Activated T-cell treated with anti-CD3 and anti-CD28 coated beads for 4 hours (primary cell): ENCODE measurements around the gene SARS1.
A peak's percentile ranks its signal among the peaks of the same experiment; 100 is the strongest.
"Not testable (repeated sequence)": the region's sequence is repeated elsewhere in the genome, so short reads cannot be mapped to it uniquely, and the experiment has no call there.

Experiments used
- DNase-seq: peaks from one replicate; pipeline ENCODE4 v3.0.0-alpha.2; 2020

Gene SARS1, protein sequence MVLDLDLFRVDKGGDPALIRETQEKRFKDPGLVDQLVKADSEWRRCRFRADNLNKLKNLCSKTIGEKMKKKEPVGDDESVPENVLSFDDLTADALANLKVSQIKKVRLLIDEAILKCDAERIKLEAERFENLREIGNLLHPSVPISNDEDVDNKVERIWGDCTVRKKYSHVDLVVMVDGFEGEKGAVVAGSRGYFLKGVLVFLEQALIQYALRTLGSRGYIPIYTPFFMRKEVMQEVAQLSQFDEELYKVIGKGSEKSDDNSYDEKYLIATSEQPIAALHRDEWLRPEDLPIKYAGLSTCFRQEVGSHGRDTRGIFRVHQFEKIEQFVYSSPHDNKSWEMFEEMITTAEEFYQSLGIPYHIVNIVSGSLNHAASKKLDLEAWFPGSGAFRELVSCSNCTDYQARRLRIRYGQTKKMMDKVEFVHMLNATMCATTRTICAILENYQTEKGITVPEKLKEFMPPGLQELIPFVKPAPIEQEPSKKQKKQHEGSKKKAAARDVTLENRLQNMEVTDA

DNA sequence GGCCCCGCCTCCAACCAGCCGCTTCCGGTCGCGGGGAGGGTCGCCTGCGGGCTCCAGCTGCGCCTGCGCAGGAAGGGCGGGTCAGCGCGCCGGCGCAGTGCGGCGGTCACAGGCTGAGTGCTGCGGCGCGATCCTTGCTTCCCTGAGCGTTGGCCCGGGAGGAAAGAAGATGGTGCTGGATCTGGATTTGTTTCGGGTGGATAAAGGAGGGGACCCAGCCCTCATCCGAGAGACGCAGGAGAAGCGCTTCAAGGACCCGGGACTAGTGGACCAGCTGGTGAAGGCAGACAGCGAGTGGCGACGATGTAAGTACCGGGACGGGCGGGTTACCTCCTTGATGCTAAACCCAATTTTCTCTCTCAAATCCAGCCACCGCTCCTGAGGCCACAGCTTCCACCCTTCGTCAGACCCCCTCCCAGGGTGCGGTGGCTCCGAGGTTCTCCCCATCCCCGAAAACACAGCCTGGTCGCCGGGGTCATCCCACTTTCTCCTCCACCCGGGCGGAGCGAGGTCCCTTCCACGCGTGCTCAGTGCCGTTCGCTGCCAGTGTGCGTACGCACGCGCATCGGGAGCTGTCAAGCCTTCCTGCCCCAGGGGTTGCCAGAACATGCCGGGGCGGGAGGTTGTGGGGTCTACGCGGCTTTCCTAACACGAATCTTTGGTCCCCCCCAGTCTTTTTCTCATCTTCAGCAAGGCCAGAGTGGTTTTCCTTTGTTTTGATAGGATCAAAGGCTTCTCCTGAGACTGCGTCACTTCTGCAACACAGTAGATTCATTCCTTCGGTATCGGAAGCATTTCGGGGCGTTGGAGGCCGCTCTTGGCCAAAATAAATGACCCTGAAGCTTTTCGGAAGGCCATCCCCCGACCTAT lies at the start of gene SARS1:
Gene SARS1, plus strand, starts transcription at position 95 of the 870 bp plus-strand sequence. Its CDS starts 75 bp downstream, at position 170.
- peak; percentile 89 for DNase-seq

DNA sequence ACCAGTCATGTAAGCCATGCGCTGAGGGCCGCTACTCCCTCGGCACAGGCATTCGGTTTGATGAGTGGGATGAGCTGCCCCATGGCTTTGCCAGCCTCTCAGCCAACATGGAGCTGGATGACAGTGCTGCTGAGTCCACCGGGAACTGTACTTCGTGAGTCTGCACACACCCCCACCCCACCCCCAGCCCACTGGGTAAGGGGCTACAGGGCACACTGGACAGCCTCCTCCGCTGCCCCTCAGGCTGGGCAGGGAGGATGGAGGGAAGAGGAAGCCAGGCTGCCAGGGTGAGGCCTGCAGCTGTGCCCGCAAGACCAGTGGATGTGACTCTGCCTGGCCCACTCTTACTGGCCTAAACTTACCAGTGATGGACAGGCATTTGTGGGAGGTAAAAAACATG lies 49.2 kb upstream of the SARS1 start:
- no peak for DNase-seq

DNA sequence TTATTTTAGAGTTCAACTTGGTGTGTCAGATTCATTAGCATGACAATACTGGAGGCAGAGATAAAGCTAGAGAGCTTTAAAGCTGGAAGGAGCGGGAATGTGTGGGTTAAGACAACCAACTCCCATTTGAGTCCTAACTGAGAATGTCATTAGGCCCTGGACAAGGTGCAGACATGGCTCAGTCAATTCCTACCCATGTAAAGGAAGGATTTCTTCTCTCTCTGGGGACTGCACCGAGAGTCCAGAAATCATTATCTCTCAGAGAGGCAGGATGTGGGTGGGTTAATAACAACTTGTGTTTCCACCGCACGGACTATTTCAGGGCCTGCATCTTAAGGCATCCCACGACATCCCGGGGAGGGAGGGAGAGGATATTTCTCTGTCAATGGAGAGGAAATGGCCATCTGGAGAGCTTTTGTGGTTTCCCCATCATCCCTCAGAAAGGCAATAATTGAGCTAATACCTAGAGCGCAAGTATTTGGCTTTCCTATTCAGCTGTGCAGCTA lies 46.7 kb upstream of the SARS1 start:
- no peak for DNase-seq

DNA sequence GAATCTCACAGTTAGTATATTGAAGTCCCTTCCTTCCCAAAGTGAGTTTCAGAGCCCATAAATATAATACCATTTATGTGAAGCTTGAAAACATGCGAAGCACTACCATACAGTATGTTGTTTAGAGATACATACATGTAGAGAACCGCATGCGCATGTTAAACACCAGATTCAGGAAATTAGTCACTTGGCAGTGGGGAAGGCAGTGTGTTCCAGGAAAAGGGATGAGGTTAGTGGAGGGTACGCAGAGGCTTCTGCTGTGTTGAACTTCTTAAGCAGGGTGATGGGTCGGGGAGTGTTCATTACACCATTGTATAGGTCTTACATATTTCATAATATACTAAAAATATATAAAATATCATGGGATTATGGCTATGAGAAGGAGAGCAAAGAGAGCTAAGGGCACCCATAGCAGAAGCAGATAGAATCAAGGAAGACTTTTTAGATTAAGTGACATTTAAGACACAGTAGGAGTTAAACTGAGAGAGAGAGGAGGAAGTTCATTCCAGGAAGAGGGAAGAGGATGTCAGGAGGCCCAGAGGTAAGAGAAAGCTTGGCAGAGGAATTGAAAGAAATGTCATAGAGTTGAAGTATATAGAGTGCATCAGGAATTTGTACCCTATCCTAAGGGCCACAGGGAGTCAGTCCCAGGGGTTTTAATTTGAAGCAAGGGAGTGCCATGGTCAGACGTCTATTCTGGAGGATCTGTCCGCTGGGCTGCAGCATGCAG lies 43.5 kb upstream of the SARS1 start:
- DNase-seq, result no peak

DNA sequence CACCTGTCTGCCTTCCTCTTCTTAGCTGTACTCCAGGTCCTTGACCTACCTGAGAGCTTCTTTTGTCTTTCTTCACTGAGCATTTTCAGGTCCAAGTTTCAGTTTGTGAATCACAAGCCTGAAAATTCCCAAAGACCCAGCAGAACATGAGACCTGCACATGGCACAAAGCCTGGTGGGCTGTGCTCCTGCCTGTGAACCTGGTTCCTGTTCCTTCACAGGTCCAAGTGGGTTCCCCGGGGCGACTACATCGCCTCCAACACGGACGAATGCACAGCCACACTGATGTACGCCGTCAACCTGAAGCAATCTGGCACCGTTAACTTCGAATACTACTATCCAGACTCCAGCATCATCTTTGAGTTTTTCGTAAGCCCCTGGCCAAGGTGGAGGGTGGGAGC lies 42.1 kb upstream of the SARS1 start:
- no peak for DNase-seq

GRCh38 chr1:109176349-109176748 lies 37.4 kb upstream of the SARS1 start:
- not testable (repeated sequence) for DNase-seq

DNA sequence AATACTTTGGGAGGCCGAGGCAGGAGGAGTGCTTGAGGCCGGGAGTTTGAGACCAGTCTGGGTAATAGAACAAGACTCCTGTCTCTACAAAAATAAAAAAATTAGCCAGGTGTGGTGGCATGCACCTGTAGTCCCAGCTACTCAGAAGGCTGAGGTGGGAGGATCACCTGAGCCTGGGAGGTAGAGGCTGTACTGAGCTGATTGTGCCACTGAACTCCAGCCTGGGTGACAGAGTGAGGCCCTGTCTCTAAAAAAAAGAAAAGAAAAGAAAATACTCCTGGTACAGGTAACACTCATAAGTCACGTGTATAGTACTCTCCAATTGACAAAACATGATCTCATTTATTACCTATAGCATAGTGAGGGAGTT lies 33.0 kb upstream of the SARS1 start:
- not testable (repeated sequence) for DNase-seq

DNA sequence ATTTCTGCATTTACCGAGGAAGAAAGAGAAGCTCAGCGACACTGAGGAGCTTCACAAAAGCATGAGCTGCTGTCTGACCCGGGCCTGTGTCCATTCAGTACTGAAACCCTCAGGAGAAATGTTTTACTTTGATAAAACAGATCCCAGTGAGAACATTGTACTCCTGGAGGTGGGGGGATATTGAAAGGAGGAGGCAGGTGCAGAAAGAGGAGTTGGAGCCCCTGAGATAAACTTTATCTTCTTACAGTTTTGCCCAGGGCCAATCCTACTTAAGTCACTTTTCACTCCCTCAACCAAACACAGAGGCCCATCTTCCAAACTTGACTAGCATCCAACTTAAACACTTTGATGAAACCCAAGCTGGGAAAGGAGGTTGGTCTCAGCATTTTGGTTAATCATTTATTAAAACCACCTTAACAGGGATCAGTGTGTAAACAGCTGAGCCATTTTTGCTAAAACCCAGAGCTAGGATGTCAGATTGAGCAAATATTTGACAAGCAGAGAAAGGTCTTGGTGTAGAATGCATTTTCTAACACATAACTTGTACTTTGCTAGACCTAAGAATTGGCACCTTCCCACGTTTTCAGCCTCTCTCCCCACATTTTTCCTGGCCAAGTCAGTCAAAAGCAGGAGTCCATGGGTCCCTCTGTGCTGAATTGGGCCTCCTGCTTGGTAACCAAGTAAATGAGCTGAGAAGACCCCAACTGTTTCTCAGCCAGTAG lies 32.5 kb upstream of the SARS1 start:
- DNase-seq, result no peak

GRCh38 chr1:109181807-109182163 lies 31.9 kb upstream of the SARS1 start:
- no peak for DNase-seq

DNA sequence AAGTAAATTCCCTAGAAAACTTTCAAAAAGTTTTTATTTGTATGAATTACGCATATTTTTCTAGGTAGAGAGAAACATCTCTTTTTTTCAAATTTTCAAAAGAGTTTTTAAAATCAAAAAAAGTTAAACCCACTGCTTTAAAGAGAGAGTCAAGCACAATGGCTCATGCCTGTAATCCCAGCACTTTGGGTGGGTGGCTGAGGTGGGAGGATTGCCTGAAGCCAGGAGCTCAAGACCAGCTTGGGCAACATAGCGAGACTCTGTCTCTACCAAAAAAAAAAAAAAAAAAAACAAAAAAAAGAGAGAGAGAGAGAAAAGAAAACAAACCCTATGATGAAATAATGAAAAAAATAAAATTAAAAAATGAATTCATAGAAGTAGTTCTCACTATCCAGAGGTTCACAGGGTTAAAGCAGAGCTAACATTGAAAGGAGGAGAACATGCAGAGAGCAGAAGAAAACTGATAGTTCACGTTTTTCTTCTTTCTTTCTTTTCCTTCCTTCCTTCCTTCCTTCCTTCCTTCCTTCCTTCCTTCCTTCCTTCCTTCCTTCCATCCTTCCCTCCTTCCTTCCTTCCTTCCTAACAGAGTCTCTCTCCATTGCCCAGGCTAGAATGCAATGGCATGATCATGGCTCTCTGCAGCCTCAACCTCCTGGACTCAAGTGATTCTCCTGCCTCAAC lies 30.5 kb upstream of the SARS1 start:
- DNase-seq, result no peak

- no peak for DNase-seq
These were observed 29.0 kb upstream of the SARS1 start for GRCh38 chr1:109184687-109185086.

DNA sequence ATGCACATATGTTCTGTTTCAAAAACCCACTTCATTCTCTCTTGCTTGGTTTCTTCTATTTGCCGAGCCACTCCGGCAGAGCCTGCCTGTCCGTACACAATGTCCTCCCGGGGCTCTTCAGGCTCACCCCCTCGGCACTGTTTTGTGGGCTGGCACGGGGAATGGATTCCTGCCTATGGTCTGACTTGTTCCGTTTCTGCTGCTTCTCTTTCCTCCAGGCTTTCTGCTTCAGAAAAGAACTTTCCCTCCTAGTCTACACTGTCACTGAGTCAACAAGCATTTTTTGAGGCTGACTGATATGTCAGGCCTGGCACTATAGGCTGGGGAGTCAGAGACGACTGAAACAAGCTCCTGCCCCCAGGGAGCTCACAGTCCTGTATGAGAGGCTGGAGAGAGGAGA lies 28.4 kb upstream of the SARS1 start:
- no peak for DNase-seq

GRCh38 chr1:109185990-109186732 lies 27.6 kb upstream of the SARS1 start:
- DNase-seq, result no peak

- no peak for DNase-seq
These were observed 27.0 kb upstream of the SARS1 start for GRCh38 chr1:109186733-109187086.

GRCh38 chr1:109187127-109187526 lies 26.6 kb upstream of the SARS1 start:
- no peak for DNase-seq

GRCh38 chr1:109188200-109188599 lies 25.5 kb upstream of the SARS1 start:
- DNase-seq, result no peak

DNA sequence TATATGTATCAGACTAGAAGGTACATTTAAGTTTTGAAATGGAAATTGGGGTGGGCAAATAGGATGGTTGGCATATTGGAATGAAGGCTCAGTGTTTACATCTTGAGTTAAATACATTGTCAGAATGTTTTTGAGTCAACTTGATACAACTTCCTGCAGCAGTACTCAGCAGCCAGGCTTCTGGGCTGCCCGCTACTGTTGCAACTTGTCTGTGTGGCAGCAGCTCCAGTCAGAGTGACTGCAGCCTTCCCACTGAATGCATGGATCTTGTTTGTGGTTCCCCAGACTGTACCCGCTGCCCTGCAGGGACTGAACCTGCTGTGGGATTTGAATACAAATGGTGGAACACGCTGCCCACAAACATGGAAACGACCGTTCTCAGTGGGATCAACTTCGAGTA lies 24.9 kb upstream of the SARS1 start:
- DNase-seq, result no peak

- no peak for DNase-seq
These were observed 23.5 kb upstream of the SARS1 start for GRCh38 chr1:109190189-109190588.

DNA sequence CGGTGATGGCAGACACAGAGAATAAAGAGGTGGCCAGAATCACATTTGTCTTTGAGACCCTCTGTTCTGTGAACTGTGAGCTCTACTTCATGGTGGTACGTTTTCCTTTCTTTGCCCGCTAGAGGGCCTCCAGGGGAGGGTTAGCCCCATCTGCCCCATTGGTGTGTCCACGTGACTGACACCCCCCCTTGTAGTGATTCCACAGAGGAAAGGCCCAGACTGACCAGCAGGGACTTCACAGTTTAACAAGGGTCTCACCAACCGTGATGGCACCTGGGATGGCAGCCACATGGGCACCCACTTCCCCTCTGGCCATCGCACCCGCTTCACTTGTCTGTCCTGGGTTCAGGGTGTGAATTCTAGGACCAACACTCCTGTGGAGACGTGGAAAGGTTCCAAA lies 22.3 kb upstream of the SARS1 start:
- no peak for DNase-seq

GRCh38 chr1:109191891-109192290 lies 21.8 kb upstream of the SARS1 start:
- no peak for DNase-seq

GRCh38 chr1:109192433-109192832 lies 21.3 kb upstream of the SARS1 start:
- no peak for DNase-seq
